NT2/D1 (cell line): ENCODE data around the gene AGPAT2.
"Not testable (repeated sequence)": the region's sequence is repeated elsewhere in the genome, so short reads cannot be mapped to it uniquely, and the experiment has no call there.

Source experiments
- DNase-seq: peaks from one replicate; pipeline ENCODE4 v3.0.0-alpha.2; 2011; ENCODE audit warnings: low read depth, low spot score
- H3K27me3 ChIP-seq: 2 replicates; pipeline ENCODE4 v1.6.0; 2011; ENCODE audit warnings: mild to moderate bottlenecking; ENCODE audit not compliant: insufficient read length, insufficient read depth
- H3K36me3 ChIP-seq: 2 replicates; pipeline ENCODE4 v1.6.1; 2011; ENCODE audit warnings: mild to moderate bottlenecking, low read length, mixed read lengths; ENCODE audit not compliant: insufficient read depth, insufficient read length
- H3K4me1 ChIP-seq: 2 replicates; pipeline ENCODE4 v1.5.1; 2011; ENCODE audit not compliant: insufficient read depth, insufficient read length
- H3K4me3 ChIP-seq: 2 replicates; pipeline ENCODE4 v1.5.1; 2011; ENCODE audit warnings: low read depth; ENCODE audit not compliant: insufficient read length
- H3K9ac ChIP-seq: 2 replicates; pipeline ENCODE4 v1.6.0; 2011; ENCODE audit warnings: low read depth; ENCODE audit not compliant: insufficient read length
- H3K9me3 ChIP-seq: 2 replicates; pipeline ENCODE4 v1.5.1; 2011; ENCODE audit warnings: mild to moderate bottlenecking, low read length; ENCODE audit not compliant: insufficient read depth
- SUZ12 ChIP-seq: IDR thresholded peaks from 2 replicates; pipeline ENCODE4 v1.6.1; 2011; ENCODE audit not compliant: insufficient read length, insufficient read depth; ENCODE audit errors: extremely low read depth
- YY1 ChIP-seq: IDR thresholded peaks from 2 replicates; pipeline ENCODE4 v1.6.1; 2011; ENCODE audit not compliant: insufficient read length, insufficient read depth
- ZNF274 ChIP-seq: IDR thresholded peaks from 2 replicates; pipeline ENCODE4 v1.6.1; 2011; ENCODE audit warnings: mild to moderate bottlenecking, low read depth, low read length

AGPAT2 gene

DNA sequence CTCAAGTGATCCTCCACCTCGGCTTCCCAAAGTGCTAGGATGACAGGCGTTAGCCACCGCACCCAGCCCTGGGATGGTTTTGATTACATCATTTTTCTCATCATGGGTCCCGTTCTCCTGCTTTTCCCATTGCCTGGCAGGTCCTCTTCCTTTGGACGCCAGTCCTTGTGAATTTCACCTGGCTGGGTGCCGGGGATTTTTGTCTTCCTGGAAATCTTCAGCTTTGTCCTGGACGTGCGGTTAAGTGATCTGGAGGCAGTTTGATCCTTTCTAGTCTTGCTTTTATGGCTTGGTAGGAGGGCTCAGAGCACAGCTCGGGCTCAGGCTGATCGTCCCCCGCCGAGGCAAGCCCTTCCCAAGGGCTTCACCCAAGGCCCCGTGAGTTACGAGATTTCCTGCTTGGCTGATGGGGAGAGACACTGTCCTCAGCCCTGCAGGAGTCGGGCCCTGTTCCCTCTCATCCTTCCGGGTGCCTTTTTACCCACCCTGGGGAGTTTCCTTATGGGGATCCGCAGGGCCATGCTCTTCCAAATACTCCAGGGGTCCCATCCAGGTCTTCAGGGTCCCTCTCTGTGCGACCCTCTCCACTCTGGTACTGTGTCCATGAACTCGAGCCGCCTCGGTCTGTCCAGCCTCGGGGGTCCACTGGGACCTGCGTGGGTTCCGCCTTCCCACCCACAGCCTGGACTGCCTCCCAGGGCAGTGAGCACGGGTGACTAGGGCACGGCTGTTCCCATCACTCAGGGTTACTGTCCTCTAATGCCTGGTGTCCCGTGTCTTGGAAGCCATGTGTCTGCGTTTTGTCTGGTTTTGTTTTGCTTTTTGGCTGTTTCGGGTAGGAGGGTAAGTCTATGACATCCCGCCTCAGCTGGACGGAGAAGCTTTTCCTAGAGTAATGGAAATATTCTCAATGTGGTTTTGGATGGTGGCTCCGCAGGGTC, 46.8 kb downstream of the AGPAT2 start:
- Histone ChIP-seq H3K9ac (no peak overlapping the region), H3K4me3 (no peak overlapping the region), H3K36me3 (no peaks in the 10 kb centered on the region), H3K9me3 (no peaks in the 10 kb centered on the region), H3K27me3 (peaks cover 16% of the 10 kb centered on the region), H3K4me1 (peaks cover 12% of the 10 kb centered on the region)
- TF ChIP-seq YY1 (no peak), SUZ12 (no peak), ZNF274 (no peak)
- no peak for DNase-seq

DNA sequence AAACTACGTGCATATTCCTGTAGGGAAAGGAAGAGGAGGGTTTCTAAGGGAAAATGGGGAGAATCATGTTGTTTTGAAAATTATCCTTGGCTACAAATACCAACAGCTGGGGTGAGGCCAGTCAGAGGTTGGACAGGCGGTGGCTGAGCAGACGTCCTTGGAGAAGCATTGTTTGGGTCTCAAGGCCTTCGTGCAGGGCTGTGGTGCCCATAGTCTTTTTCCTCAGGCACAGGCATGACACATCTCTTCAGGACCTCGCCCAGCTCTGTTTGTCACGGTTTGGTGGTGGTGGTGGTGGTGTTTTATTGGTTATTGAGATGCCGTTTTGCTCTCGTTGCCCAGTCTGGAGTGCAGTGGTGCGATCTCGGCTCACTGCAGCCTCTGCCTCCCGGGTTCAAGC, 52.4 kb downstream of the AGPAT2 start:
- no peak for DNase-seq
- Histone ChIP-seq H3K9ac (no peak overlapping the region), H3K9me3 (no peaks in the 10 kb centered on the region), H3K27me3 (no peaks in the 10 kb centered on the region), H3K4me1 (peaks cover 8% of the 10 kb centered on the region), H3K4me3 (no peak overlapping the region), H3K36me3 (no peaks in the 10 kb centered on the region)
- TF ChIP-seq ZNF274 = no peak
- TF ChIP-seq YY1 = no peak
- no peak for TF ChIP-seq SUZ12

DNA sequence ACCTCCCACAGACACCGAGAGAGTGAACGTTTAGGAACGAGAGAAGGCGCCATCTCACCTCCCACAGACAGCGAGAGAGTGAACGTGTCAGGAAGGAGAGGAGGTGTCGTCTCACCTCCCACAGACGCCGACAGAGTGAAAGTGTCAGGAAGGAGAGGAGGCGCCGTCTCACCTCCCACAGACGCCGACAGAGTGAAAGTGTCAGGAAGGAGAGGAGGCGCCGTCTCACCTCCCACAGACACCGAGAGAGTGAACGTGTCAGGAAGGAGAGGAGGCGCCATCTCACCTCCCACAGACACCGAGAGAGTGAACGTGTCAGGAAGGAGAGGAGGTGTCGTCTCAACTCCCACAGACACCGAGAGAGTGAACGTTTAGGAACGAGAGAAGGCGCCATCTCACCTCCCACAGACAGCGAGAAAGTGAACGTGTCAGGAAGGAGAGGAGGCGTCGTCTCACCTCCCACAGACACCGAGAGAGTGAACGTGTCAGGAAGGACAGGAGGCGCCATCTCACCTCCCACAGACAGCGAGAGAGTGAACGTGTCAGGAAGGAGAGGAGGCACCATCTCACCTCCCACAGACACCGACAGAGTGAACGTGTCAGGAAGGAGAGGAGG, 54.7 kb downstream of the AGPAT2 start:
- H3K4me3 ChIP-seq, H3K36me3 ChIP-seq, H3K27me3 ChIP-seq, DNase-seq, H3K9ac ChIP-seq, H3K9me3 ChIP-seq, H3K4me1 ChIP-seq: not testable (repeated sequence)

DNA sequence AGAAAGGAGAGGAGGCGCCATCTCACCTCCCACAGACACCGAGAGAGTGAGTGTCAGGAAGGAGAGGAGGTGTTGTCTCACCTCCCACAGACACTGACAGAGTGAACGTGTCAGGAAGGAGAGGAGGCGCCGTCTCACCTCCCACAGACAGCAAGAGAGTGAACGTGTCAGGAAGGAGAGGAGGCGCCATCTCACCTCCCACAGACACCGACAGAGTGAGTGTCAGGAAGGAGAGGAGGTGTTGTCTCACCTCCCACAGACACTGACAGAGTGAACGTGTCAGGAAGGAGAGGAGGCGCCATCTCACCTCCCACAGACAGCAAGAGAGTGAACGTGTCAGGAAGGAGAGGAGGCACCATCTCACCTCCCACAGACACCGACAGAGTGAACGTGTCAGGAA, 55.2 kb downstream of the AGPAT2 start:
- not testable (repeated sequence) for DNase-seq, H3K9ac ChIP-seq, H3K4me3 ChIP-seq, H3K36me3 ChIP-seq, H3K27me3 ChIP-seq, H3K9me3 ChIP-seq
- H3K4me1 ChIP-seq = peaks cover 12% of the 10 kb centered on the region

DNA sequence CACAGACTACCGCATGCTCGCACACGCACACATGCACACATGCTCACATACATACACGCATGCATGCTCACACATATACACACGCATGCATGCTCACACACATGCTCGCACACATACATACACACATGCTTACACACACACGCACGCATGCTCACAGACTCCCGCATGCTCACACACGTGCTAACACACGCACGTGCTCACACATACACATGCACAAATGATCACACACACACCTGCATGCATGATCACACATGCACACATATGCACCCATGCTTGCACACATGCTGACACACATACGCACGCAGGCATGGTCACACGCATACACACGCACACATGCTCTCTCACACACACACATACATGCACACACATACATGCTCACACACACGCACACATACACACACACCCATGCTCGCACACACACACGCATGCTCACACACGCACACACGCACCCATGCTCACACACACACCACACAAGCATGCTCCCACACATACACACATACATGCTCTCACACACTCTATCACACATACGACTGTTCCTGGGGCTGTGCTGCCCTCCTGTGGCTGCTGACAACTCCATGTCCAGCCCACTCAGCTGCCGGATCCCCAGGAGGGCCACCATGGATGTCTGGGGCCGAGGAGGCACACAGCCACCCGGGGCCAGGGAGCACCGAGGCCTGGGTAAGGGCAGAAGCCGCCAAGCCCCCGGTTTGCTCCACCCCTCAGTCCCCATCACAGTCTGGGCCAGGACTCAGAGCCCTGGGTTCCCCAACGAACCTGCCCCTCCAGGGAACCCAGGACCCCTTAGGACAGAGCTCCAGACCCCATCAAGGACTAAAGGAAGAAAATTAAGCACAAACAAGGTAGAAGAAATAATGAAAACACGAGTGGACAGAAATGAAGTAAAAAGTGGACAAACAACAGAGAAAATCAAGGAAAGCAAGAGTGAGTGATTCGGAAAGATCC, 55.9 kb downstream of the AGPAT2 start:
- peak; percentile 51 for DNase-seq
- no peaks in the 10 kb centered on the region for H3K36me3 ChIP-seq
- TF ChIP-seq ZNF274 (no peak), SUZ12 (no peak), YY1 (no peak)
- no peaks in the 10 kb centered on the region for H3K27me3 ChIP-seq
- H3K9me3 ChIP-seq = no peaks in the 10 kb centered on the region
- no peak overlapping the region for H3K4me3 ChIP-seq
- H3K9ac ChIP-seq = no peak overlapping the region
- H3K4me1 ChIP-seq = peaks cover 12% of the 10 kb centered on the region

DNA sequence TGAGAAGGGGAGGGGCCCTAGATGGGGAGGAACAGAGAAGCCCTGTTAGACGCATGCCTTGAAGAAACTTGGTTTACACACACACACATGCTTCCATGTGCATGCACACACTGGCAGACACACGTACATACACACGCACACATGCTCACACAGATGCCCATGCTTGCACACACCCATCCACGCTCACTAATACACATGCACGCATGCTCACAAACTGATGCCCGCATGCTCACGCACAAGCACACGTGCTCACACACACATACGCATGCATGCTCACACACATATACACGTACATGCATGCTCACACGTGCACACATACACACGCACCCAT, 56.6 kb downstream of the AGPAT2 start:
- Histone ChIP-seq H3K36me3 (no peaks in the 10 kb centered on the region), H3K9ac (no peak overlapping the region), H3K4me1 (peaks cover 16% of the 10 kb centered on the region), H3K27me3 (no peaks in the 10 kb centered on the region), H3K9me3 (no peaks in the 10 kb centered on the region), H3K4me3 (no peak overlapping the region)
- TF ChIP-seq SUZ12 (no peak), YY1 (no peak), ZNF274 (no peak)
- no peak for DNase-seq
